NCI-H446 (cell line): Measurements from ENCODE around the gene ALOX5AP.

Source experiments
- DNase-seq, 2 experiments: peaks; one replicate each; lab custom pipeline; 2025; lab: John Stamatoyannopoulos, UW

Gene ALOX5AP

DNA sequence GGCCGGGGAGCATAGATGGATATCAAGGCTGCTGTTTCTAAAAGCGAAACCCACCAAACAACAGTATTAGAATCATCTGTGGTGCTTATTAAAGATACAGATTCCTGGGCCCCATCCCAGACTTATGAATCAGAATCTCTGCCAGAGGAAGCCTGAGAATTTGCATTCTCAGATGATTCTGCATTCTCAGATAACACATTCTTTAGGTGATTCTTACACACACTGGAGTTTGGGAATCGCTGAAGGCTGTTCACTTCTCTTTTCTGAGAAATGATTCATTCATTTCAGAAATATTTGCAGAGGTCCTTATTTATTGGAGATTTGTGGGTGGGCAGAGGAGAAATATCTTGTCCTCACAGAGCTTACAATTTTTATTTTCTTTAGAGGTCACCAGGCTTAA, 24.4 kb downstream of the ALOX5AP start:
- no peak for DNase-seq

DNA sequence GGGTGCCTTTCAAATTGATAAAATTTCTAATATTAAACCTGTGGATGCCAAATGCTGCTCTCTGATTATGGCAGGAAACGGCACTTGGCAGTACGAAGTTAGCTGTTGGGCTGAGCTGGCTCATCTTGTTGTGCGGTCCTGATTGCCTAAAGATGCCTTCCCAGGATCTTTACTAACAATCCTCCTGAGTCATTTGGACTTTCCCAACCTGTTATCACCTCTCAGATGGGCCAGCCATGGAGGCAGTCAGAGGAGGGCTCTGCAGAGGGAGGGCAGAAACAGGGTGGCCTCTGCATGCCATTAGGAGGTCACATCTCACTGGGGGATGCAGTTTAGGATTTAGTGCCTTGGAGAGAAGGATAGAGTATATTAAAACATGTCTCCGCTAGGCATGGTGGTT, 27.3 kb downstream of the ALOX5AP start:
- no peak for DNase-seq

DNA sequence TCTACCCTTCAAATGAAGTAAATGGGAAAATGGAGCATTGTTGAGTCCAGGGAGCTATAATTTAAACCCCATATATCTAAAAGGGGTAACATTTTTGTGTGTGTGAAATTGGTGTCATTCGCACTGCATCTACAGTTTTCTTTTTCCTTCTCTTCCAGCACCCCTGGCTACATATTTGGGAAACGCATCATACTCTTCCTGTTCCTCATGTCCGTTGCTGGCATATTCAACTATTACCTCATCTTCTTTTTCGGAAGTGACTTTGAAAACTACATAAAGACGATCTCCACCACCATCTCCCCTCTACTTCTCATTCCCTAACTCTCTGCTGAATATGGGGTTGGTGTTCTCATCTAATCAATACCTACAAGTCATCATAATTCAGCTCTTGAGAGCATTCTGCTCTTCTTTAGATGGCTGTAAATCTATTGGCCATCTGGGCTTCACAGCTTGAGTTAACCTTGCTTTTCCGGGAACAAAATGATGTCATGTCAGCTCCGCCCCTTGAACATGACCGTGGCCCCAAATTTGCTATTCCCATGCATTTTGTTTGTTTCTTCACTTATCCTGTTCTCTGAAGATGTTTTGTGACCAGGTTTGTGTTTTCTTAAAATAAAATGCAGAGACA, 28.6 kb downstream of the ALOX5AP start:
- no peak for DNase-seq

DNA sequence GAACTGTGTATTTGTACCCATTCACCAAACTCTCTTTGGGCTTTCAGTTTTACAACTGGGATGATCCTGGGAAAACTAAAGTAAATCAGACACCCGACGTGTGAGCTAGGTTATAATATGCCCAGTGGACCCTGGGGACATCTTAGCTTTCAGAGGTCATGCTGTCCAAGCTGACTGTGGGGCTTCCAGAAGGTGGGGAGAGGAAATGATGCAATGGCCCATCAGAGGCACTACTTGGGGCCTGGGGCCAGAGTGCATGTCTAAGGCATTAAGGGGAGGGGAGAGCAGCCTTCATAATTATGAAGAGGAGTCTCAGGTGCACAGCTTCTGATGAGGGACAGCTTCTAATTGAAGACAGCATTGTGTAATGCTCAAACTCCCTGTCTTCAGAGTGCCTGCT, 30.9 kb downstream of the ALOX5AP start:
- DNase-seq: no peak

DNA sequence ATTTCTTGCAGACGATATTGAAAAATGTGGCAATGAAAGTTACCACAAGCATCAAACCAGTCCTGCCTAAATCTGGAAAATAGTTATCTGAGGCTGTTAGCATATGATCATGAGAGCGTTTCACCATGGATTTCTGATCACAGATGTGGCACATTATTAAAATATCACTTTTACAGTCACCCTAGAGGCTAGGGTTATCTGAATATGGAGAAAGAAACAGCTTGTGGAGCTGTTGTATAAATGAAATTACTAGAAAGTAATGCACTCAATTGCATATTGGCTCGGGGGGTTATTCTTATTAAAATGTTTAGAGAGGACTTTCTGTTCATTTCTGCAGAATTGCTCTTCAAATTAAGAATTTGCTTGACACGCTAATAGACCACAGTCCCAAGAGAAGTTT, 35.6 kb downstream of the ALOX5AP start:
- DNase-seq: no peak

DNA sequence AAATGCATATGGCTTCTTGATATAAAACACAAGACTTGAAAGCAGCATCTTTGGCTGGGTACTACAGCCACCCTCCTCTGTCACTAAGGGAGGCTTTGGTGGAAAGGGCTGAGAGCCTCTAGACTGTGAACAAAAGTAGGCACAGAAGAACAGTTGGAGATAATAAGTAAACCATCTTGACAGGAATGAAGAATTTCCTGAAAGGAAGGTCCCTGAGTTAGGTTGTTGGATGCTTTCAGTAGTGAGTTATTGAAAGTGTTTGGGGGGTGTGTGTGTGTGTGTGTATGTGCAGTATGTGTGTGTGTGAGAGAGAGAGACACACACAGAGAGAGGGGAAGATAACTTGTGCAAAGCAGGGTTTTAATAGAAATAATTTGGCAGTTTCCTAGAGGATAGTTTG, 38.2 kb downstream of the ALOX5AP start:
- no peak for DNase-seq

DNA sequence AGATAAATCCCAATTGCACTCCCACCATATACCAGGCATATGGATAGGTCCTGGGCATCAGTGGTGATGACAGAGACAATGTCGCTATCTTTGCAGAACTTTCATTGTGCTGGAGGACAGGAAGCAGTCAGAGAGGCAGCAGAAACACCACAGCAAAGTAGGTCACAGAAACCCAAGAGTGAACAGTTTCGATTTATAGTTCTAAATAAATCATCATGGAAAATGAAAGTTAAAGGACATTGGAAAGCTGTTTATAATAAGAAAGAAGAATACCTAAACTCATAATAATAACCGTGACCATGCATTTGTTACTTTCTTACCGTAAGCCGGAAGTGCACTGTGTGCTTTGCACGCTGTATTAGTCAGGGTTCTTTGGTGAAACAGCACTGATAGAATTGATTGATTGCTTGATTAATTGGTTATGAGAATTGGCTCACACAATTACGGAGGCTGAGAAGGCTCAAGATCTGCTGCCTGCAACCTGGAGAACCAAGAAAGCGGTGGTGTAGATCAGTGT, 38.9 kb downstream of the ALOX5AP start:
- no peak for DNase-seq

DNA sequence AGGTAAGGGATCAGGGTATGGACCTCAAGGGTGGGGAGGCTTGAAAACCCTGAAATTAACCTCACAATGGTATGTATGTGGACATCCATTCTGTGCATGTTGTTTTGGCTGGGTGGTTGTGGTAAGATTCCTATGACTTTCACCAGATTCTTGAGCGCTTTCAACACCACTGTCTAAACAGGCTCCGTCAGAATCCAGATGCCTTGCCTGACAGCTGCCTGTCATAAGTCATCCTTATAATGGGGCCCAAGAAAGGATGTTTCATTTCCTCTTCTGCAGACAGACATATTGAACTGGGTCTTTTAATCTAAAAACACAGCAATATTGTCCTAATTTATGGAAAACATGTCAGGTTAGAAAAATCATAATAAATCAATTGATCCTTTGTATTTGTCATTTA, 41.3 kb downstream of the ALOX5AP start:
- DNase-seq: no peak

DNA sequence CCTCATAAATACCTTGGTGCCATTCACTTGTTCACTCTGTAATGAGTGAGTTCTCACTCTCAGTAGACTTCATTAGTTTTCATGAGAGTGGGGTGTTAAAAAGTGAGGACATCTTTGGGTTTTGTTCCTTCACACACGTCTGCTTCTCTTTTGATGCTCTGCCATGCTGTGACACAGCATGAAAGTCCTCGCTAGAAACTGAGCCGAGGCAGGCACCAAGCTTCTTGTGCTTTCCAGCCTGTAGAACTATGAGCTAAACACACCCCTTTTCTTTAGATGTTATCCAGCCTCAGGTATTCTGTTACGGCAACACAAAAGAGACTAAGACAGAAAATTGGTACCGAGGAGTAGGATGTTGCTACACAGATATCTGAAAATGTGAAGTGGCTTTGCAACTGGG, 43.7 kb downstream of the ALOX5AP start:
- no peak for DNase-seq

DNA sequence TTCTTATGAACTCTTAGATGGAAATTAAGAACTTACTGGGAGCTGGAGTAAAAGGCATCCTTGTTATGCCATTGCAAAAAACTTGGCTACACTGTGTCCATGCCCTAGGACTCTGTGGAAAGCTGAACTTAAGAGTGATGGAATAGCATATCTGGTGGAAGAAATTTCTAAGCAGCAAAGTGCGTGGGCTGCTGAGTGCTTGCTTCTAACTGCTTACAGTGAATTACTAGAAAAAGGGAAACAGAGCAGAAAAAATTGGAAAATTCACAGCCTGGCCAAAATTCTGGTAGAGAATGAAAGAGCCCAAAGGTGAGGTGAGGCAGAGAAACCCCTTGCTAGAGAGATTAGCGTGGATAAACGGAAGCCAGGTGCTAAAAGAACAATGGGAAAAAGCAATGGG, 44.3 kb downstream of the ALOX5AP start:
- no peak for DNase-seq

DNA sequence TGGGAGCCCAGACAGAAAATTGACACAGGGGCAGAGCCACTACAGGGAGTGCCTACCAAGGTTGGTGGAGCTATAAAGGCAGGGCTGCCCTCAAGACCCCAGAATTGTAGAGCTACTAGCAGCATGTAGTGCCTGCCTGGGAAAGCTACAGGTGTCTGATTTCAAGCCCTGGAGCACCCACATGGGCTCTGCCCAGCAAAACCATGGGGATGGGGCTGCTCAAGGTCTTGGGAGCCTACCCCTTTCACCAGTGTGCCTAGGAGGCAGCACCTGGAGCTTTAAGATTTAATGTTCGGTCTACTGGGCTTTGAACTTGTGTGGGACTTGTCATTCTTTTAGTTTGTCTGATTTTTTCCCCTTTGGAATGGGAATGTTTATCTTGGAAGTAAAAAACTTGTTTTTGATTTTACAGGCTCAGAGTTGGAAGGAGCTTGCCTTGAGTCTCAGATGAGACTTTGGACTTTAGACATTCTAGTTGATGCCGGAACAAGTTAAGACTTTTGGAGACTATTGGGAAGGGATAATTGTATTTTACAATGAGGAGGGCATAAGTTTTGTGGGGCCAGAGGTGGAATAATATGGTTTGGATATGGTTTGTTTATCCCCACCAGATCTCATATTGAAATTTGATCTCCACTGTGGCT, 45.1 kb downstream of the ALOX5AP start:
- no peak for DNase-seq

DNA sequence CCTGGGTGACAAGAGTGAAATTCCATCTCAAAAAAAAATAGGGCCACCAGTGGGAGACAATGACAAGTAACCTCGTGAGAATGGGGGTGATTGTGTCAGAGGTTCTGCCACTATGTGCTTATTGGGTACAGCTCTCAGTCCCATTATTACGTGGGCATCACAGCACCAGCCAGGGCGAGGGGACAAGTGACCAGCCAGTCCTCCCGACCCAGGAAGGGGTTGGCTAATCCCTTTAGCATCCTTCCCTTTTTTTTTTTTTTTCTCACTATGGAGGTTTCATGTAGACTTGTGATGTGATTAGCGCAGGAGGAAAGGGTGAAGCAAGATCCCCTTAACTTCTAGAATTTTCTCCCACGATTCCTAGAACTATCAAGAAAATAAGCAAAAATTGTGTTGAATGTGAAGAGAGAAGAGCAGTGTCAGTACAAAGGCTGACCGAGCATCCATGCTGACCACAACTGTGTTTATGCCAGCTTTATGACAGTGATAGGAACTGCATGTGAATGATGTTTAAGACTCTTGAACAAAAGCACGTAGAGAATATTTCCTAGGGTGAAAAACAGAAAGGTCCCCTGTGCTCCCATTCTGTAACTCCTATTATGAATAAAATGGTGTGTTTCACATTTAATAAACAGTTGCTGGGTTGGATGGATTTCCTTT, 50.0 kb downstream of the ALOX5AP start:
- no peak for DNase-seq

DNA sequence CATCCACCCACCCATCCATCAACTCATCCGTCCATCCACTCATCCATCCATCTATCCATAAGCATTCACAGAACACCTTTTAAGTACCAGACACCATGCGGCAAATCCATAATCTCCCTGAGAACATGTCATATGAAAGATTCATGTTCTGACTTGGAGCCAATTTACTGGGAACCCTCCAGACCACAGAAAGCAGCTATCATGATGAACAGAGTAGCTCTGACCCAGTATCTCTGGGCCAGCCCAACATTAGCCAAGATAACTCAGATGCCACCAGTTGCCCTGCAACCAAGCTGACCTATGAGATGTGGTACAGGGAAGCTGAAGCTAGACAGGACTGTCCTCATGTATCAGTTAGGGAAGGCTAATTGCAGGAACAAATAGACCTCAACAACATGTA, 51.3 kb downstream of the ALOX5AP start:
- DNase-seq: no peak

DNA sequence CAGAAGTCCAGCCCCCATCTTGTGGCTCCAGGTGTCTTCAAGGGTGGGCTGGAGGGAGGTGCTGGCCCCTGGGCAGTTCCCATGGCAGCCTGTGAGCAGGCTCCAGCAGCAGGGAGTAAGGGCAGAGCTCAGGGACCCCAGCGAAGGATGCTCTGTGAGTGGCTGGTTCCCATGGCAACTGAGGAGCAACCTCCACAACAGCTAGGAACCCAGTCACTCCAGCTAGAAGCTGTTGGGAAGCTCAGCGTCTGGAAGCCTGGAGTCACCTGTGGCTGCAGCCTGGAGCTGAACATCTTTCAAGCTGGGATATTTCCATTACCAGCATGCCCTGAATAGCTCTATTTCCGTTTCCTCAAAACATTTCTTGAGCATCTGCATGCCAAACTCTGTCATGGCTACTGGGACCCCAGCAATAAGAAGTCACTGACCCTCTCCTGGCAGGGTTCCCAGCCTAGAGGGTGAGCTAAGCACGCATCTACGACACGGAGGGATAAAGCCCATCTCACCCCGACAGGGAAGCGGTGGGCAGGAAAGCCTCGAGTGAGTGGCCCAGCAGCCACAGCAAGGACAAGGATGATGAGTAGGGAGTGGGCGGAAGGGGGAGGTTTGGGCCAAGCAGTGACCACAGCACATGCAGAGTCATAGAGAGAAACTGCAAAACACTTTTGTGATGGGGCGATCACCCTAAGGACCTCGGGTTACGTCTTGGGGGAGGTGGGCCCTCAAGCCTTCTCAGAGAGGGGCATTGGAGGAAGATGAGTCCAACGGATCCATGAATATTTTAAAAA, 52.6 kb downstream of the ALOX5AP start:
- no peak for DNase-seq

DNA sequence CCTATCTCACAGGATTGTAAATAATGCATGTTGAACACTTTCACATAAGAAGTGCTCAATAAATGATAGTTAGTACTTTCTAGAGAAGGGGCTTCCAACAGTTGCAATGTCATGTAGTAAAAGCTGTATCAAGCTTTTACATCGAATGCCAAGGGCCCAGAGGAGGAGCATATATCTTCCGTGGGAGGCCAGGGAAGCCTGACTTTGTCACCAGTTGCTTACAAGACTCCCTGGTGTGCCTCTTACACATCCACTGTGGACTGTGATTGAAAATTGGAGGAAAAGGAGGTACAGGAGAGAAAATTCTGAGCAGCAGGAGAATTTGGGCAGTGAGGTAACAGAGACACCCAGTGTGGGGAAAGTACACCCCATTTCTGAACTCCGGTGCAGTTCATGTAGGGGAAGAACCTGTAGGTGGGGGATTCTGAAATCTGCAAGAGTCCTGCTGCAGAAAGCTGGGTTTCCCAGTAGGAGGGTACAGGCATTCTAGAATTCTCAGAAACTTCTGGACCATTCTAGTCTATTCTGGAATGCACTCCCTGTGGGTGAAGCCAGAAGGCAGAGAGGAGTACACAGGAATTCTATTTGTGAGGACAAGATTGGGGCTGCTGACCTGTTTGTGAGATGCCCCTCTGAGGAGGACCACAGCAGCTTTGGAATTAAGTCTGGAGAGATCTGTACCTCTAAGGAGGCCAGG, 54.0 kb downstream of the ALOX5AP start:
- no peak for DNase-seq

DNA sequence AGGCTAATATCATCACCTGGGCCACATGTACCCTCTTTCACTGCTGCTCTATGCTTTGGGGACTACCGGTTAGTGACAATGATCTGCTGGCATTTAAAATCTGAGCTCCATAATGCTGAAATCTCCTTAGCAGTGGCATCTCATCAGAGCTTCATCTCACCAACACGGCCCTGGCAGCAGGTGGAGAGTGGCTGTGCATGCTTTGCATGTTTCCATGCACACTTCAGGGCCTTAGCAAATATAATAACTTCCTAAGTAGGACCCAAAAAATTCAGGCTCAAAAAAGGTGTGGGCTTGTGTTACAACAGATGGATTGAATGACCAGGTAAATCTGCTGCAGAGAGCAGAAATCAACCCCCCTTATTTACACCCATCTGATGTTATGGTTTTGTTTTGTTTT, 55.2 kb downstream of the ALOX5AP start:
- no peak for DNase-seq

DNA sequence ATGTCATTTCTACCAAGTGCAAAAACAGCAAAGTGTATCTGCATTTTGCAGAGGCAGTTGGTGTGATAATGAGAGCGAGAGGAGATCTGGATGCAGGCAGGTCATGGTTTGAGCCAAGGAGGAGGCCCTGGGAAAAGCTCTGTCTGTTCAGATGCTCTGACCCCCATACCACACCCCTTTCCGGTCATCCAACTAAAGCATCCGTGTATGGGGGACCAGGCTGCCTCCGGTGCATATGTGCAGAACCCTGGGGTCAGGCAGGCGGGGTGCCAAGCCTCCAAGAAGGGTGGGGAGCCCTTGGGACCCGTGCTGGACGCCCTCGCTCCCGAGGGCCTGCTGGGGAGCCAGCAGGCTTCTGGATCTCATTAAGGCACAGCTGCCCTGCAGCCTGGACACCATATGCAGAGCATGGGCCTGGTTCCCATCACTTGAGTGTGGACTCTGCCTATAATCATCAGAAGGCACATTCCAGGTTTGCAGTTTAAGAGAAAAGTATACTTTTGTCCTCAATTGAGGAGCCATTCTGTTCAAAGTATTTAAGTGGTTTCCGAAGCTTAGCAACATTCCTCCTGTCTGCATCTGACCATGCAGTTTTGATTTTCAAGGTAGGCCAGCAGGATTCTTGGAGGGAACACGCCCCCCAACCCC, 56.1 kb downstream of the ALOX5AP start:
- peak in 1 of 2 experiments; percentile 24 for DNase-seq

DNA sequence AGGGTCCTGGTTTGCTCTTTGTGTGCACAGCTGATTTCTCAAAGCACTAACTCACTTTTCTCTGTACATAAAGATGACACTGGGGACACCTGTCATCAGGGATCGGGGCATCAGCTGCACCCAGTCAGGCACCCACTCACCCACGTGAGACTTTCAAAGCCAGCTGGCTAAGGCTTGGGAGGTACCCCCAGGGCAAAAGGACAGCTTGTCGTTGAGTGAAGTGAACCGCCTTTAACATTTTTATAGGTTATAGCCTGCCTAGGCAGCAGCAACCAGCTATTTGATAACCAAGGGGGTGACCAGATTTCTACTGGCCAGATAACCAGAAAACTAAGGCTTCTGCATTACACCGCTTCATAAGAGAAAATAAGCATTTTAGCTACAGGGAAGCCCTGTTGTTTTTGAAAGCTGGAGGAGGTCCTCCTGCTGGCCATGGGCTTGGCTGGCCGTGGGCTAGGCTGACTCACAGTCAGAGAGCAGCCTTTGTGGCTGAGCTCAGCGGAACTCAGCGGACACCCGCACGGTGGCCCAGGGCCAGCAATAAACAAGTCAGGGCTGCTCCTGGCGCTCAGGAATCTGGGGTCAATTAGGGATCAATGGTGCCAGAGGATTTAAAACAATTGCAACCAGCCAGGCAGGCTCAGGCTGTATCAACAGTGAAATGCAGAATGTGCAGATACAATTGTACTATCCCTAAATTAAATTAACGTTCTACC, 57.1 kb downstream of the ALOX5AP start:
- DNase-seq: peak in 1 of 2 experiments; percentile 72

DNA sequence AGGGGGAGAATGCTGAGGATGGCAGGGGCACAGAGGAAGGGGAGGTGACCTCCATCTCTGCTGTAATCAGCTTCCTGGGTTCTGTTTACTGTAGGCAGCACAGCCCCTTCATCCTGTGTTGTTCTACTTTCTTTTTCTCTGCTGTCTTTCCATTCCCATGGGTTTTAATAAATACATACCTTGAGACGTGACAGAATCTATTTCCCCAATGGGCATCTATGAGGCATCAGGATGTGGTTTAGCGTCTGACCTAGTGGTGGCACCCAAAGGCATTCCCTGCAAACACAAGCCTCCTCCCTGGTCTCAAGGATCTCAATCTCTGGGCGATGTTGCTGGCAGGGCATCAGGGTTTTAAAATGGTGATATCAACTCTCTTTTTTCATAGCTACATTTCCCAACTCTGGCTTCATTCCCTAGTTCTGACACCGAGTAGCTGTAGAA, 60.8 kb downstream of the ALOX5AP start:
- DNase-seq: no peak
